SU-DHL-6 (cell line): ENCODE results near the gene SLC6A2.

Experiments
- CTCF ChIP-seq: fragments of 200-600 bp; sonication (generic); IDR thresholded peaks from one replicate; pipeline ENCODE4 v1.5.1; 2017; ENCODE audit warnings: antibody characterized with exemption, mild to moderate bottlenecking, low read length, moderate library complexity; ENCODE audit not compliant: insufficient read depth, poor library complexity, severe bottlenecking
- EZH2phosphoT487 ChIP-seq: fragments of 200-600 bp; sonication (generic), shearing (Covaris generic); conservative IDR thresholded peaks from 2 replicates; pipeline ENCODE4 v1.6.1; 2018; ENCODE audit warnings: mild to moderate bottlenecking, antibody characterized with exemption, low read length, moderate library complexity, mixed read lengths

DNA sequence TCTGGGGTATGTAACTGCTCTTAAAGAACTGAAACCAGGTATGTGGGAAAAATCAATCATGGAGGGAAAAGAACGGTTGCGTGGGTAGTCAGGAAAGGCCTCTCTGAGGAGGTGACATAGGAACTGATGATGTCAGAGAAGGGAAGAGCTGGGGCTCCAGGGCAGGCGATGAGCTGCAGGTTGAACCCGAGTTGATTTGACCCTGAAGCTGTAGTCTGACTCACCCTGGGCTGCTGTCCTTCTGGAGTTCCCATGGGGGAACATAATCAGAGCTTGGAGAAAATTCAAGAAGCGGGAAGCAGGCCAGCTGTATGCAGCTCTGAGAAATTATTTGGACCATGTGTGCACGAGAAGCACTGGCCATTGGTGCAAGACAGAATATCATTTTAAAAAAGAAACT is 16.7 kb downstream of the SLC6A2 start:
- TF ChIP-seq CTCF (no peak), EZH2phosphoT487 (no peak)
